ENCODE measurements around the gene NPAS2.

Gene NPAS2

DNA sequence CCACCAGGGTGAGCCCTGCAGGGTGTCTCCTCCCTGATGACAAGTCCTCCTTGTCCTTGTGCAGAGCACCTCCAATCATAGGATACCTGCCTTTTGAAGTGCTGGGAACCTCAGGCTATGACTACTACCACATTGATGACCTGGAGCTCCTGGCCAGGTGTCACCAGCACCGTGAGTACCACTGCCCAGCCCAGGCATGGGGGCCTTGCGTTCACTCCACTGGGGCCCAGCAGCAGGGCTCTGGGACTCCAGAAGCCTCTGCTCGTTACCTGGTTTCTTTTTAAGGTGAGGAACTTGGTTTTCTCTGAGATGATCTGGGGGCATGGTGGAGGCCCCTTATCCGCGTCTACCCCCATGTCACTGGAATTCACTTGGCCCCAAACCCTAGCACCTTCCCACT, 145.7 kb downstream of the NPAS2 start:
- DNase-seq (ENCODE audit: low read depth, low spot score) = no peak

- DNase-seq (ENCODE audit: low read depth, low spot score) = no peak
Measured at GRCh38 chr2:100967716-100968115, 147.8 kb downstream of the NPAS2 start.

DNA sequence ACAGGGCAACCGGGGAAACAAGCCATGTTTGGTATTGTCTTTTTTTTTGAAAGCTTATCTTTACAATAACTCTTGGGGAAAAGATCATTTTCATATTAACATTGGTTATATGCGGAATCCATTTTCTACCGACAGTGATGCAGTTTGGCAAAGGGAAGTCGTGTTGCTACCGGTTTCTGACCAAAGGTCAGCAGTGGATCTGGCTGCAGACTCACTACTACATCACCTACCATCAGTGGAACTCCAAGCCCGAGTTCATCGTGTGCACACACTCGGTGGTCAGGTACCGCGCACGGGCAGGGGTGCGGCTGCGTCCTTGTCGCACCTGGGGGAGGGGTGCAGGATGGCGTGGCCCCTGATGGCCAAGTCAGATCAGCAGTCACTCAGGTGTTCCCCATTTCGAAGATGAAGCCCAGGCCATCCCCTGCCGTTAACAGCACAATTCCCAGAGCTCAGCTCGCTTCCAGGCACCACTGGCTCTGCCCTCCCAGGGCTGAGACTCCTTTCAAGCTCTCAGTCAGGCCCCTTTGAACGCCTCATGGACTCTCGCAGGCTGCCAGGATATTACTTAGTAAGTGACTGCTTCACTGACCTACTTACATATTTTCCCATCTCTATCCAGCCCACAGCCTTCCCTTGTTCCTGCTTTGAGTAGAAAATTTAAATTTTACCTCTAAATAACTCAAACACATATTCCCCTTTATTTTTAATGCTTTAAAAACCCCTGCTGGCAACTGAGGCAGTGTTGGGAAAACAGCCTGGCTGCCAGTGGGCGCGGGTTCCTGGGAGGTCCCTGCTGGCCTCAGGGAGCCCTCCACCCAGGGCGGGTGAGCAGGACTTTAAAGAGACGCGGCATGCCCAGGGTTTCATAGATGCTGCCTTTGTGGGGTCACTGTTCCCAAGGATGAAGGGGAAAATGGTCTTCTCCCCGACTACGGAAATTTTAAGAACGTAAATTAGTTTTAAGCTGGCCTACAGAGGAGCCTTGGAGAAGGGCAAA, 148.5 kb downstream of the NPAS2 start:
- DNase-seq (ENCODE audit: low read depth, low spot score) = no peak

DNA sequence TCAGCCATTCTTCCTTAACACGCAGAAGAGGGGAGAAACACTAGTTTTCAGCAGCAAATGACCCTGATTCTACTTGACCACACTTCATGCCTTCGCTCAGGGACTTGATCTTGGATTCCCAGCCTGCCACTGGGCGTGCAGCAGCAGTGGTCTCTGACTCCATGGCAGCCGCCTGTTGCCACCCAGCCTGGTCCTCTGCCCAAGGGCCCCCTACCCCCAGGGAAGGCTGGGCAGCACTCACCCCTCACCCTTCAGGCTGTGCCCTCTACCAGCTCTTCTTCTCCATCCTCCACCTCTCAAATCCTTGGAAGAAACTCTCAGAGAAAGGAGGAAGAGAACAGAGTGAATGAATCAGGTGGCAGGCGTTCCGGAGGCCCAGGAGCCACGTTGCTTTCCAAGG, 150.1 kb downstream of the NPAS2 start:
- DNase-seq (ENCODE audit: low read depth, low spot score) = no peak

DNA sequence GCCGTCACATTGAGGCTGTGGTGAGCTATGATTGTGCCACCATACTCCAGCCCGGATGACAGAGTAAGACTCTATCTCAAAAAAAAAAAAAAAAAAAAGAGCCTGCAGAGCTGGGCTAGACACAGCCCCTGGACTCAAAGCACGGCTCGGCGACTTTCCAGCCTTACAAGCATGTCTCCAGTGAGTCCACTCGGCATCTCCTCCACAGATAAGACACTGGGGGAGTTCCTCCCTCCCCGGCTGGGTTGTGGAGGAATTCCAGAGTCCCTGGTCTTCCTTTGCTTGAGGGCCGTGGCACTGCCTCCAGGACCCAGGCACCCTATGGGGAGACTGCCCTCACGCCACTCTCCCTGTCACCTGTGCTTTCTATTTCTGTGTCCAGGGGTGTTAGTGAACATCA, 151.3 kb downstream of the NPAS2 start:
- DNase-seq (ENCODE audit: low read depth, low spot score) = no peak

DNA sequence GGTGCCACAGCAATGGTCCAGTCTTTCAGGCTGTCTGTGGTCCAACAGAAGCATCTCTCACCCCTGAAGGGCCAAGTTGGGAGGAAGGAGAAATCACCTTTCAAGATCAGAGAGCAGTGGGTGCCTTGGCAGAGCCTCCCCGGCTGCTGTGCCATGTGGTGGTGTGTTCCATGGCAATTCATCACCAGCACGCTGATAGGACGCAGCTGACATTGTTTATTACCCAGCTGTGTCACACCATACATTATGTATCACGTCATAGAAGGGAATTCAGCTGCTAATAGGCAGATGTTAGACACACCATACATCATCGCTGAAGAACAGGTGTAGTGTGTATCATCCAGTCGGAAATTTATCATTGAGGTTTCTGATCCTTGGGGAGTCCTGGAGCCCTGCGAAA, 152.5 kb downstream of the NPAS2 start:
- DNase-seq (ENCODE audit: low read depth, low spot score) = no peak

DNA sequence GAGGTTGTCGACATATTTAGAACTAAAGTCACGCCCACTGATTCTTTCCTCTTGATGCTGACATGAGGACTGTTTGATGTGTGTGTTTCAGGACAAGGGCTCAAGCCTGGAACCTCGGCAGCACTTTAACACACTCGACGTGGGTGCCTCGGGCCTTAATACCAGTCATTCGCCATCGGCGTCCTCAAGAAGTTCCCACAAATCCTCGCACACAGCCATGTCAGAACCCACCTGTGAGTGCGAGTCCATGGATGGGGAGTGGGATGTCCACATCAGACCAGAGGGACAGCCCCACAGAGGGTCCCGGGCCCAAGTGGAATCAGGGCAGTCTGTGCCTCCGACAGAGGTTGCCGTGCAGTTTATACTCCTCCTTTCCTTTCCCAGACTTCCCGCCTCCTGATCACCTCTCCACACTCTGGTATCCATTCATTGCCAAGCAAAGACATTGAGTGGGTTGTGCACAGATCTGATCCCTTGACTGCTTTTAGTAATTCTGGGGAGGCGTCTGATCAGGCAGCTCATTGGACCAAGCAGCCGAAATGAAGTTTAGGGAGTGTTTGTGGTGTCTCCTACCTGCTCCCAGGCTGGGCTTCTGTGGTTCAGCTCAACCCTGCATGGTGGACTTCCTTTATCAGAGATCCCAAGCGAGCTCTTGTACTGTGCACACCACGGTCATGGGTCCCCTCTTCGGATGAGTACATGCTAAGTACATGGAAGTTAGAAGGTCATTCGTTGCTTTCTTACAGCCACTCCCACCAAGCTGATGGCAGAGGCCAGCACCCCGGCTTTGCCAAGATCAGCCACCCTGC, 155.0 kb downstream of the NPAS2 start:
- DNase-seq (ENCODE audit: low read depth, low spot score) = no peak

- DNase-seq (ENCODE audit: low read depth, low spot score) = no peak
Measured at GRCh38 chr2:100975521-100975785, 155.5 kb downstream of the NPAS2 start.

DNA sequence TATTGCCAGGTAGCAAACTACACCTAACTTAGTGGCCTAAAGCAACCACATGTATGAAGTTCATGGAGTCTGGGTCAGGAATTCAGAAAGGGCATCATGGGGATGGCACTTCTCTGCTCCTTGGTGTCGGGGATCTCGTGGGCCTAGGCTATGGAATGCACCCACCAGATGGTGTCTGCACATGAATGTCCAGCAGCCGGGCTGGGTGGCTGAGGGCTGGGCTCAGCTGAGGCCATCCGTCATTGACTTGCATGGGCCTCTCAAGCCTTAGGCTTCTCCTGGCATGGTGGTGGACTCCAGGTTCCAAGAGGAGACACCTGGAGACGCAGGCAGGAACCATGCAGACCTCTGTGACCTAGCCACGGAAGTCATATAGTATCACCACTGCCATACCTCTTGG, 156.1 kb downstream of the NPAS2 start:
- no peak for DNase-seq (ENCODE audit: low read depth, low spot score)

- no peak for DNase-seq (ENCODE audit: low read depth, low spot score)
Measured at GRCh38 chr2:100976645-100977391, 156.9 kb downstream of the NPAS2 start.

- DNase-seq (ENCODE audit: low read depth, low spot score) = no peak
Measured at GRCh38 chr2:100977511-100977910, 157.6 kb downstream of the NPAS2 start.

- no peak for DNase-seq (ENCODE audit: low read depth, low spot score)
Measured at GRCh38 chr2:100978582-100979191, 158.7 kb downstream of the NPAS2 start.

- no peak for DNase-seq (ENCODE audit: low read depth, low spot score)
Measured at GRCh38 chr2:100980046-100980445, 160.1 kb downstream of the NPAS2 start.

DNA sequence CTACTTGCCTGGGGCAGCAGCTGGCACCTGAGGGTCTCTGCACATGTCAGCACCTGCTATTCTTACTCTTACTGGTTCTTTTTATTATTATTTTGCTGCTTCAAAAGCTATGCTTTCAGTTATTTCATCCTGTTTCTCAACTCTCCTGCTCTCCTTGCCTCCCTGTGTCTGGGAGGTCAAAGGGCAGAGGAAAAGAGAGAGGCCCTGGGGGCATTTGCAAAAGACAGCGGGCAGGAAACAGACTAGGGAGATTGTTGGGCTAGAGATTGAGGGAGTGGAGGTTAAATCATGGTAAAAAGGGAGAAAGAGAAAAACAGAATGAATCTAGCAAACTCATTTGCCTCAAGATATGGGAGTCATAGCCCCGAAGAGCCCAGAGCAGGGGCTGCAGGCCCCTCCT, 161.1 kb downstream of the NPAS2 start:
- DNase-seq (ENCODE audit: low read depth, low spot score) = no peak

DNA sequence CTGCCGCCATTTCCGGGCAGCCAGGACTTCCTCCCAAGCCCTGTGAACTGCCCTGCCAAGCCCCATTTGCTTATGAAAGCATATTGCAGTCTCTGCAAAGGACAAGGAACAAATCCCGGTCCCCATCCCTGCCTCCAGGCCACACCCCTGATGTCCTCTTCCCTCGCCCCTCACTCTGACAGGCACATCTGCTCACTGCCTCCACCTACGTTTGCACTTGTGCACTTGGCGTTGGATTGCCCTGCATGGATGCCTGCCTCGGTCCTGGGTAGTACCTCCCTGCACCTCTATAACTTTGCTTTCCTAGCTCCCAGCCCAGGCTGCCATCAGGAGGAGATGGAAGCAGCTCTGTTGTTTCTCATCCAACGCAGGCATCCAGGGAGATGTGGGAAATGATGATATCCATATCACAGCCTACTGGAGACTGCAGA, 162.5 kb downstream of the NPAS2 start:
- DNase-seq (ENCODE audit: low read depth, low spot score) = no peak

DNA sequence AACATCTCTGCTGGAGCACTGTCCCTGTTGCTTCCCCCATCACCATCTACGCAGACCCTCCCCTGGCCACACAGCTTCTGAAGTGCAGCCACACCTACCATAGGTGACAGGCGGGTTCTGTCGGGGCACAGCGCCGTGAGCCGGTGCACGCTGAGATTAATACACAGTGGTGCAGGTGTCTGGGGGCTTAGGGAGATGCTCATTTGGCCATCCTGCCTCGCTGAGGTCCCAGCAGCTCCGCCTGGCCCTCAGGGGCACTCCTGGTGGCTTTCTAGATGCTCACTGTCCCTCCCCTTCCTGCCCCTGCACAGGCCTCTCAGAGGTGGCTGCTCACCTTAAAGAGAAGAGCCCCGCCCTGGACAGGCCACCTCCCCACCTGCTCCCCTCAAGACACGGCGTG, 163.3 kb downstream of the NPAS2 start:
- DNase-seq (ENCODE audit: low read depth, low spot score) = no peak

DNA sequence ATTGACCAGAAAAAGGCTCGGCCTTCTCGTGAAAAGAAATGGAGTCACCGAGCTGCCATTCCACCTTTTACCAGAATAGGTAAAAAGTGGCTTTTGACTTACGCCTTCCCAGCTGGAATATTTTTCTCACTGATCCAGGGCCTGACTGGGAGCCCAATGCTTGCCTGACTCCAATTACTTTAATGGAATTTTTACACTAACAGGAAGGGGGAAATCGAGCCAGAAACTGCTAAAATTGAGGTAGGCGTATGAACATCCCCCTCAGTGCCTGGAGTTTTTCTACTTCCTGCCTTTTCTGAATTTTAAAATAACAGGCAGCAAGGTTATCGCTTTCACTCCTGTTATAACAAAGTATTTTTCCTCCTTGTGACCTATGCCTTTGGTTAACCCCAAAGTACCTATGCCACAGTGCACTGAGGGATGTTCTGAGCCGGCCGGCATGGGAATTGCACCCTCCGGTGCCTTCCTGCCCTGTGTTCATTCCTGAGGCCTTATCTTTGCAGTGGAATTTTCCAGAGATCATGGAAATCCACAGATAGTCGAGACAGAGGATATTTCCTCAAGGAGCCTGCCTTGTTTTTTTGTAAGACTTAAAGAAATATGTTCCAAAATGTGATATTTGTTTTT, 163.9 kb downstream of the NPAS2 start:
- DNase-seq (ENCODE audit: low read depth, low spot score) = no peak

GRCh38 chr2:100984892-100985307, 165.0 kb downstream of the NPAS2 start:
- peak; percentile 61 for DNase-seq (ENCODE audit: low read depth, low spot score)

DNA sequence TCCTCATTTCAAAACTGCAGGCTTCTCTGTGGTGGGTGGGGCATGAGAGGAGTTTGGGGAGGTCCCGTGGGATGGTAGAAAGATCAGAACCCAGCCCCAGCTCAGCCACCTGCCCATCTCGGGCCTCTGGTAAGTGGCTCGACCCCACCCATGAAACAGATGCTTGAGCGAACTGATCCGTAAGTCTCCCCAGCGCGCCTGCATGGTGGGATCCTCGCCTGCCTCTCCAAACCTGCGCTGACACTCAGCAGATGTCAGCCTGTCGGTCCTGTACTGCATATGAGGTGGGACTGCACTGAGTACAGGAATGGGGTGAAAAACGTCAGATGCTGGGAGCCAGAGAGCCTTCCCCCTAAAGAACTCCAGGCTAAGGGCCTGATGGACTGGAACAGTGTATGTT, 166.2 kb downstream of the NPAS2 start:
- no peak for DNase-seq (ENCODE audit: low read depth, low spot score)

GRCh38 chr2:100987536-100987935, 167.6 kb downstream of the NPAS2 start:
- no peak for DNase-seq (ENCODE audit: low read depth, low spot score)

- no peak for DNase-seq (ENCODE audit: low read depth, low spot score)
Measured at GRCh38 chr2:100987974-100988373, 168.0 kb downstream of the NPAS2 start.
